CD4-positive, alpha-beta memory T cell (primary cell): ENCODE data around the gene CNTN1. TPM values are rescaled to one million over a fixed set of nuclear protein-coding genes. Genes with fewer than 3 reads are reported as not detected.

Source experiments
- CTCF ChIA-PET: fragments of 350-600 bp; sonication (Branson Sonifier 250); formaldehyde crosslinking; loops from one replicate; lab custom pipeline; 2021; ENCODE audit warnings: inconsistent platforms; ENCODE audit not compliant: partially characterized antibody; lab: Charles Lee
- POLR2A ChIA-PET: fragments of 350-600 bp; sonication (Branson Sonifier 250); formaldehyde crosslinking; loops from one replicate; lab custom pipeline; 2021; ENCODE audit not compliant: partially characterized antibody; lab: Charles Lee
- DNase-seq, 5 donors: peaks; one replicate each; pipeline versions ENCODE4 v3.0.0 to v3.0.0-alpha.2; 2020 to 2022; ENCODE audit warnings: mixed read lengths in 1 of 5
- H3K27ac ChIP-seq: one replicate; pipeline ENCODE4 v1.7.0; 2013; ENCODE audit warnings: low read depth, low read length
- H3K27me3 ChIP-seq: 2 replicates; pipeline ENCODE4 v1.7.0; 2013; ENCODE audit warnings: mild to moderate bottlenecking, low read length, moderate library complexity; ENCODE audit not compliant: insufficient read depth
- H3K36me3 ChIP-seq: 2 replicates; pipeline ENCODE4 v1.7.0; 2013; ENCODE audit warnings: mild to moderate bottlenecking, low read length, moderate library complexity; ENCODE audit not compliant: insufficient read depth
- H3K4me1 ChIP-seq: 2 replicates; pipeline ENCODE4 v1.7.0; 2013; ENCODE audit warnings: mild to moderate bottlenecking, low read length, moderate library complexity; ENCODE audit not compliant: insufficient read depth
- H3K4me3 ChIP-seq, 2 donors: one replicate each; pipeline ENCODE4 v1.7.0; 2013; ENCODE audit warnings: low read length in 2 of 2, mild to moderate bottlenecking in 1 of 2
- H3K9me3 ChIP-seq, 2 donors: one replicate each; pipeline ENCODE4 v1.7.0; 2013; ENCODE audit warnings: low read length in 2 of 2, control low read depth in 1 of 2; ENCODE audit not compliant: control insufficient read depth in 1 of 2
- H3K27ac Mint-ChIP-seq, 7 donors: one replicate each; pipeline ENCODE4 v1.8.0; 2020 to 2021; ENCODE audit warnings: mixed read lengths in 7 of 7, mild to moderate bottlenecking in 6 of 7, inconsistent platforms in 3 of 7, moderate library complexity in 3 of 7
- H3K27me3 Mint-ChIP-seq, 2 donors: one replicate each; pipeline ENCODE4 v1.8.0; 2020 to 2021; ENCODE audit warnings: mixed read lengths in 2 of 2
- H3K36me3 Mint-ChIP-seq, 2 donors: one replicate each; pipeline ENCODE4 v1.8.0; 2020 to 2021; ENCODE audit warnings: mixed read lengths in 2 of 2, inconsistent platforms in 1 of 2, mild to moderate bottlenecking in 1 of 2
- H3K4me1 Mint-ChIP-seq, 4 donors: one replicate each; pipeline ENCODE4 v1.8.0; 2020 to 2021; ENCODE audit warnings: mixed read lengths in 4 of 4, mild to moderate bottlenecking in 1 of 4
- H3K4me3 Mint-ChIP-seq, 8 donors: one replicate each; pipeline ENCODE4 v1.8.0; 2020 to 2021; ENCODE audit warnings: mixed read lengths in 8 of 8, mild to moderate bottlenecking in 7 of 8, moderate library complexity in 6 of 8, inconsistent platforms in 3 of 8
- H3K9me3 Mint-ChIP-seq, 8 donors: one replicate each; pipeline ENCODE4 v1.8.0; 2020 to 2021; ENCODE audit warnings: mixed read lengths in 8 of 8, mild to moderate bottlenecking in 5 of 8, inconsistent platforms in 3 of 8, moderate library complexity in 1 of 8
- intact Hi-C: fragments of 100-400 bp; cut with micrococcal nuclease; formaldehyde crosslinking; loops from one replicate; pipeline ENCODE4 v1.15.1; 2023
- polyA plus RNA-seq, 2 donors: library from polyadenylated mRNA; unstranded; fragments of 300-500 nt; fragmentation: Illumina TruSeq; gene quantifications; one replicate each; pipeline ENCODE4 v1.2.3, GENCODE V29; 2021
- total RNA-seq, 2 experiments: library from RNA; stranded (reverse); gene quantifications; one replicate each; pipeline ENCODE4 v1.2.3, GENCODE V29; 2021

CNTN1 gene
- total and polyA plus RNA-seq, 4 experiments from 2014 or later, result not detected

DNA sequence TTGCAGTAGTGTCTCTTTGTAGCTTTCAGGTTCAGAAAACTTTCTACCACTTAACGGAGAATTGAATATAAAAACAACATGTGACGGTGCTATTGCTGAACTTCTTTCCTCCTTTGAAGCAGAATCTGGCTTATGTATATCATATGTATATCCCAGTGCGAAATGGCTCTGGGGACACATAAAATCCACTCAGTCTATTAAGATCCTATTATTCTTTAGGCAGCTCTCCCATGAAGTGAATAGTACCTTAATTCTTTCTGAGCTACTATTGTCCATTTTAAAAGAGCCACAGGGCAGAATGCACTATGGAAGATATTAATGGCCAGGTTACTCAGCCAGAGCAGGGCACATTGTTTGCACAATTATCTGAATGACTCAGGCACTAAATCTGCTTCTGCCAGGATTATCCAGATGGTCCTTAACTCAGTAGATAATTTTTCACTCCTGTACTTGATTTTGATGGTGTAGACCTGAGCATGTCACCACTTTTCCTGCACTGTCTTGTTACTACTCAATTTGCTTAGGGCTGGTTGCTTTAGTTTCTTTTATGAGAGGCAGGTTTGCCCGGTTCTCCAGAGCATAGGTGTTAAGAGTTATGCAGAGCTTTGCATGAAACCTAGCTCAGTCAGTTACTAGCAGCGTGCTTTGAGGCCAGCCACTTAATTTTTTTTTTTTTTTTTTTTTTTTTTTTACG is 5.5 kb downstream of the CNTN1 start:
- intact Hi-C loops, result no loop called here
- H3K4me3 ChIP-seq, result no peak overlapping the region
- DNase-seq, result no peak
- peaks cover 4% of the 10 kb centered on the region for H3K27me3 ChIP-seq
- peaks cover 0 to 10% (median 6%) of the 10 kb centered on the region in 8 donors for H3K9me3 Mint-ChIP-seq
- H3K4me1 ChIP-seq, result no peaks in the 10 kb centered on the region
- no peak overlapping the region for H3K4me3 Mint-ChIP-seq
- H3K36me3 Mint-ChIP-seq, result no peaks in the 10 kb centered on the region
- no peaks in the 10 kb centered on the region for H3K9me3 ChIP-seq
- POLR2A ChIA-PET, result no interaction called here
- H3K36me3 ChIP-seq, result no peaks in the 10 kb centered on the region
- H3K4me1 Mint-ChIP-seq, result no peaks in the 10 kb centered on the region
- no peak overlapping the region for H3K27ac ChIP-seq
- CTCF ChIA-PET, result no interaction called here
- H3K27ac Mint-ChIP-seq, result no peak overlapping the region
- H3K27me3 Mint-ChIP-seq, result peaks cover 0 to 11% of the 10 kb centered on the region in 2 donors

DNA sequence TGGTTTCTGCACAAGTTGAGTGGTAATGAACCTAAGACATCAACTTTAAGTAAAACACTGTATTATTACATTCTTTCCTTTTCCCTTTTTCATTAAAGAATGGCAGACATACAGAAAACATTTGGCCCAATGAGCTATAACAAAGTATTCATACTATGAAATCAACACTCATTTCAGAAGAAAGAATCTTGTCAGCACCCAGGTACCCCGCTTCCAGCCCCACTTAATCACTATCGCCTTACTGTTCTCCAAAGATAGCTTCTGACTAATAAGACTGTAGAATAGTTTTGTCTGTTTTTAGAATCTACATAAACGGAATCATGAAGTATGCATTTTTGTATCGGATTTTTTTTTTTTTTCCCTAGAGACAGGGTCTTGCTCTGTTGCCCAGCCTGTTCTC is 9.5 kb downstream of the CNTN1 start:
- intact Hi-C loops, result no loop called here
- ChIA-PET POLR2A (no interaction called here), CTCF (no interaction called here)
- no peaks in the 10 kb centered on the region for H3K36me3 ChIP-seq
- no peak overlapping the region for H3K27ac Mint-ChIP-seq
- H3K4me1 ChIP-seq, result no peaks in the 10 kb centered on the region
- no peaks in the 10 kb centered on the region for H3K36me3 Mint-ChIP-seq
- H3K4me1 Mint-ChIP-seq, result no peaks in the 10 kb centered on the region
- no peak for DNase-seq
- peaks cover 0 to 8% (median 3%) of the 10 kb centered on the region in 8 donors for H3K9me3 Mint-ChIP-seq
- H3K27me3 Mint-ChIP-seq, result no peaks in the 10 kb centered on the region
- no peak overlapping the region for H3K4me3 ChIP-seq
- no peaks in the 10 kb centered on the region for H3K27me3 ChIP-seq
- no peak overlapping the region for H3K4me3 Mint-ChIP-seq
- H3K27ac ChIP-seq, result no peak overlapping the region
- H3K9me3 ChIP-seq, result no peaks in the 10 kb centered on the region

DNA sequence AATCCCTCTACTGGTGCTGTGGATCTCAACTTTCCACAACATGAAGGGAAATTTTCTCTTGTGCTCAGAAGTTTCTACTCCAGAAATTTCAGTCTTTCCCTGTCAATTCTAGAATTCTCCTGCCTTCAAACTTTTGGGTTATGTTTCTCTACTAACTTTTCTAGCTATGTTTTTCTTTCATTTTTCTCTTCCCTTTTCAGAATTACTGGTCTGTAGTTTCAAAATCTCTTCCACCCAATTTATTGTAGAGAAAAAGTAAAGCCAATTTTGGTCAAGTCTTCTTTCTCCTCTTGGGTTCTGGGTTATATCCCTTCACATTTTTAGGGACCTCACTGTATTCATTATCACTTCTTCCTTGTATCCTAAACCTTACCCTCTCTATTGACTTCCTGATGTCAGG is 18.9 kb downstream of the CNTN1 start:
- H3K27me3 ChIP-seq, result no peaks in the 10 kb centered on the region
- no peaks in the 10 kb centered on the region for H3K4me1 ChIP-seq
- Mint-ChIP-seq H3K9me3 (peaks cover 0 to 5% (median 3%) of the 10 kb centered on the region in 8 donors), H3K36me3 (no peaks in the 10 kb centered on the region), H3K4me1 (no peaks in the 10 kb centered on the region), H3K27ac (no peak overlapping the region), H3K27me3 (no peaks in the 10 kb centered on the region), H3K4me3 (no peak overlapping the region)
- DNase-seq, result no peak
- H3K27ac ChIP-seq, result no peak overlapping the region
- intact Hi-C loops, result no loop called here
- no peak overlapping the region for H3K4me3 ChIP-seq
- no peaks in the 10 kb centered on the region for H3K9me3 ChIP-seq
- POLR2A ChIA-PET, result no interaction called here
- CTCF ChIA-PET, result no interaction called here
- no peaks in the 10 kb centered on the region for H3K36me3 ChIP-seq

DNA sequence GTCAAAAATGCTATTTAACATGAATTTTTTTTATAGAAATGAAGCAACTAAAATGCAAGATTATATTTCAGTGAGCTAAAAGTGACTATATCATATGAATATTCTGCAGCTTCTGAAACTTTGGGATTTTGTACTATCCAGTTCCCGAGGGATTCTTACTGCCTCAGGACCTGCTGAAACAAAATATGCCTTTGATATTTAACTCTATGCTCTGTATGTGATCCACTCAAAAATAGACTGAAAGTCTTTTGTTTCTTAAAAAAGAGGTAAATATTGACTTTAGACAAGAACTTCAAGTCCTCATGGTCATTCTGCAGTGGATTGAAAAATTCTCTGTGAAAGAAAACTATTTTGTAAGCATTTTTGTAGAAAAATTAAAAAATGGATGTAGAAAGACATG is 22.4 kb downstream of the CNTN1 start:
- DNase-seq, result no peak
- Histone ChIP-seq H3K36me3 (no peaks in the 10 kb centered on the region), H3K4me1 (no peaks in the 10 kb centered on the region), H3K4me3 (no peak overlapping the region), H3K27me3 (no peaks in the 10 kb centered on the region), H3K27ac (no peak overlapping the region), H3K9me3 (no peaks in the 10 kb centered on the region)
- no peak overlapping the region for H3K4me3 Mint-ChIP-seq
- no peaks in the 10 kb centered on the region for H3K4me1 Mint-ChIP-seq
- intact Hi-C loops, result no loop called here
- ChIA-PET CTCF (no interaction called here), POLR2A (no interaction called here)
- H3K9me3 Mint-ChIP-seq, result peaks cover 0 to 4% (median 2%) of the 10 kb centered on the region in 8 donors
- no peaks in the 10 kb centered on the region for H3K36me3 Mint-ChIP-seq
- no peaks in the 10 kb centered on the region for H3K27me3 Mint-ChIP-seq
- no peak overlapping the region for H3K27ac Mint-ChIP-seq

DNA sequence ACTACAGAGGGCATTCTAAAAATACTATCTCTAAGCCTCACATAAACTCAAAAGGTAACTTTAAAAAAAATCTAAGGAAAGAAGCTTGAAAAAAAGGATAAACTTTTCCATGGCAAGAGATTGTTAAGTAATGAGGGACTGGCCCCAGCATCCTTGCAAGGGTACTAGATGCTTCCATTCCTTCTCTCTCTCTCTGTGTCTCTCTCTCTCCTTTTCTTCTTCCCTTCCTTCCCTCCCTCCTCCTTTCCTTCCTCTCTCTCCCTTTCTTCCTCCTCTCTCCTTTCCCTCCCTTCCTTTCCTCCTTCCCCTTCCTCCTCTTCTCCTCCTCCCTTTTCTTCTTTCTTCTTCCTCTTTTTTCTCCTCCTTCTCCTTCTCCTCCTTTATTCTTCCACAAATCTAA is 23.8 kb downstream of the CNTN1 start:
- no peak for DNase-seq
- Mint-ChIP-seq H3K27me3 (no peaks in the 10 kb centered on the region), H3K36me3 (no peaks in the 10 kb centered on the region), H3K4me3 (no peak overlapping the region), H3K4me1 (no peaks in the 10 kb centered on the region), H3K27ac (no peak overlapping the region), H3K9me3 (peaks cover 0 to 4% (median under 1%) of the 10 kb centered on the region in 8 donors)
- ChIA-PET CTCF (no interaction called here), POLR2A (no interaction called here)
- H3K27ac ChIP-seq, result no peak overlapping the region
- no peak overlapping the region for H3K4me3 ChIP-seq
- no peaks in the 10 kb centered on the region for H3K9me3 ChIP-seq
- intact Hi-C loops, result no loop called here
- no peaks in the 10 kb centered on the region for H3K4me1 ChIP-seq
- H3K36me3 ChIP-seq, result no peaks in the 10 kb centered on the region
- H3K27me3 ChIP-seq, result no peaks in the 10 kb centered on the region

DNA sequence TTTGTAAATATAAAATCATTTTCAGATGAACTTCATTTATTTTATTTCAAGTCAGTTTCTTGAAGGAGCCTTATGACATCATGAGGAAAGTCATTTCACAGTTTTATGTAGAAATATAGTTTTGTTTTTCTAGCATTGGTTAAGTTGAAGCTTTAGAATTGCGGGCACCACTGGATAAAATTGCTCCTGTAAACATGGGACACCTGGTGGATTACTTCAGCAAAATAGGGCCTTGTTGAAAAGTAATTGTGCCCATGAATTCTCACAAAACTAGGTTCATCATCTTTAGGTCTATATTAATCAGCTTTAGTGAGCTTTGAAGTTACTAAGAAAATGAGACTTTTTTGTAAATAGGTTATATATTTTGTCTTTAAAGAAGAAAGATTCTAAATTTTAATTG is 25.3 kb downstream of the CNTN1 start:
- H3K4me1 Mint-ChIP-seq, result no peaks in the 10 kb centered on the region
- H3K27ac Mint-ChIP-seq, result no peak overlapping the region
- CTCF ChIA-PET, result no interaction called here
- H3K4me3 Mint-ChIP-seq, result no peak overlapping the region
- Histone ChIP-seq H3K4me3 (no peak overlapping the region), H3K36me3 (no peaks in the 10 kb centered on the region), H3K9me3 (no peaks in the 10 kb centered on the region), H3K4me1 (no peaks in the 10 kb centered on the region), H3K27me3 (no peaks in the 10 kb centered on the region), H3K27ac (no peak overlapping the region)
- no peaks in the 10 kb centered on the region for H3K36me3 Mint-ChIP-seq
- POLR2A ChIA-PET, result no interaction called here
- intact Hi-C loops, result no loop called here
- DNase-seq, result no peak
- H3K27me3 Mint-ChIP-seq, result no peaks in the 10 kb centered on the region
- H3K9me3 Mint-ChIP-seq, result peaks cover 0 to 3% (median 0%) of the 10 kb centered on the region in 8 donors

DNA sequence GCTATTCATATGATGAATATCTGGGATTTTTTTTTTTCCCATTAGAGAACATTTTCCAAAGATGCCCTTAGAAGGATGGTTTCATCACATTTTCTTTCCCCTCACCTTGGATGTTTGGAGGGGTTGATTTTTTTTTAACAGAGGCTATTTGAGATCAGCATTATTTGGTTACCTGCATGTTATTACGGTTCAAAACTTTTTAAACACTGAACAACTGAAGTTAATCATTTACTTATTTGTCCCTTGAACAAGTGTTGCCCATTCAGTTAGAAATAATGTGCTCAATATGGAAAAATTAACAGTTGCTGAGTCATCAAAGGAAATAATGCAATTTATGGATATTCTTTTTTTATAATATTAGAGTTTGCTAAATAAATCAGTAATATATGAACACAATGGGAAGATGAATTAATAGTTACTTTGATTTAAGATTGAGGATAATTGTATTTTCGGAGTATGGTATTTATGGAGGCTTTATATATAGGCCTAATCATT is 26.7 kb downstream of the CNTN1 start:
- no peaks in the 10 kb centered on the region for H3K27me3 Mint-ChIP-seq
- no peaks in the 10 kb centered on the region for H3K36me3 ChIP-seq
- ChIA-PET CTCF (no interaction called here), POLR2A (no interaction called here)
- H3K36me3 Mint-ChIP-seq, result no peaks in the 10 kb centered on the region
- H3K27me3 ChIP-seq, result no peaks in the 10 kb centered on the region
- H3K4me1 ChIP-seq, result no peaks in the 10 kb centered on the region
- H3K9me3 Mint-ChIP-seq, result peaks cover 0 to 3% (median 0%) of the 10 kb centered on the region in 8 donors
- DNase-seq, result no peak
- intact Hi-C loops, result no loop called here
- no peak overlapping the region for H3K4me3 Mint-ChIP-seq
- H3K27ac ChIP-seq, result no peak overlapping the region
- H3K4me3 ChIP-seq, result no peak overlapping the region
- no peaks in the 10 kb centered on the region for H3K4me1 Mint-ChIP-seq
- H3K9me3 ChIP-seq, result no peaks in the 10 kb centered on the region
- H3K27ac Mint-ChIP-seq, result no peak overlapping the region
